Activated naive CD8-positive, alpha-beta T cell treated with anti-CD3 and anti-CD28 coated beads for 36 hours (primary cell): ENCODE data around the gene KAT7. TPM values are rescaled to one million over a fixed set of nuclear protein-coding genes. Genes with fewer than 3 reads are reported as not detected.

Source experiments
- DNase-seq: peaks from one replicate; pipeline ENCODE4 v3.0.0; 2021
- H3K27ac Mint-ChIP-seq: one replicate; pipeline ENCODE4 v1.8.0; 2022; ENCODE audit warnings: mild to moderate bottlenecking, moderate library complexity, mixed read lengths
- H3K27me3 Mint-ChIP-seq: one replicate; pipeline ENCODE4 v1.8.0; 2022; ENCODE audit warnings: mild to moderate bottlenecking, mixed read lengths
- H3K36me3 Mint-ChIP-seq: one replicate; pipeline ENCODE4 v1.8.0; 2021; ENCODE audit warnings: mild to moderate bottlenecking, mixed read lengths
- H3K4me1 Mint-ChIP-seq: one replicate; pipeline ENCODE4 v1.8.0; 2021; ENCODE audit warnings: mixed read lengths
- H3K4me3 Mint-ChIP-seq: one replicate; pipeline ENCODE4 v1.8.0; 2022; ENCODE audit warnings: mild to moderate bottlenecking, moderate library complexity, mixed read lengths
- H3K9me3 Mint-ChIP-seq: one replicate; pipeline ENCODE4 v1.8.0; 2022; ENCODE audit warnings: mixed read lengths
- total RNA-seq, 2 experiments: library from RNA; stranded (reverse); gene quantifications; one replicate each; pipeline ENCODE4 v1.2.3, GENCODE V29; 2021

The KAT7 gene
- total RNA-seq, 2 experiments from 2014 or later: 65.9 to 67.2 TPM

GRCh38 chr17:49854126-49854525, 65.6 kb downstream of the KAT7 start:
- Mint-ChIP-seq H3K9me3 (no peaks in the 10 kb centered on the region), H3K27me3 (no peaks in the 10 kb centered on the region), H3K27ac (no peak overlapping the region), H3K4me1 (peaks cover 12% of the 10 kb centered on the region), H3K36me3 (no peaks in the 10 kb centered on the region), H3K4me3 (no peak overlapping the region)
- no peak for DNase-seq

DNA sequence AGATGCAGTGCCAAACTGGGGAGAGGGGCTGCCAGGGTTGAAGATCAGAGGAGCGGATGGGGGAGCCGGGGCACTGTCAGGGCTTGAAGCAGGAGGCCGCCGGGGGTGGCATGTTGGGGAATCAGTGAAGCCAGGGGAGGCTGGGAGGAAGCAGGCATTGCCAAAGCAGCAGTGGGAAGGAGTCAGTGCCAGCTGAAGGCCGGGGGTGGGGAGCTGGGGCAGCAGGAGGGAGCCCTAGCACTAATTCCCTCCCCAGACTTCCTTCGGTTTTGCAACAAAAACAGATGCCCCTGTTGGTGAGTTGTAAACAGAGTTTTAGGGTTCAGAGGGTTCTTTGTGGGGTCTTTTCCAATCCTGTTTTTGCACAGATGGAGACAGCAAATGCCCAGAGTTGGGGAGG, 70.3 kb downstream of the KAT7 start:
- Mint-ChIP-seq H3K4me1 (peaks cover 2% of the 10 kb centered on the region), H3K36me3 (no peaks in the 10 kb centered on the region), H3K9me3 (no peaks in the 10 kb centered on the region), H3K27ac (no peak overlapping the region), H3K4me3 (no peak overlapping the region), H3K27me3 (peaks cover 3% of the 10 kb centered on the region)
- no peak for DNase-seq

GRCh38 chr17:49859991-49860953, 71.8 kb downstream of the KAT7 start:
- Mint-ChIP-seq H3K27me3 (peaks cover 3% of the 10 kb centered on the region), H3K9me3 (no peaks in the 10 kb centered on the region), H3K4me3 (no peak overlapping the region), H3K4me1 (peaks cover 2% of the 10 kb centered on the region), H3K36me3 (no peaks in the 10 kb centered on the region), H3K27ac (no peak overlapping the region)
- no peak for DNase-seq

DNA sequence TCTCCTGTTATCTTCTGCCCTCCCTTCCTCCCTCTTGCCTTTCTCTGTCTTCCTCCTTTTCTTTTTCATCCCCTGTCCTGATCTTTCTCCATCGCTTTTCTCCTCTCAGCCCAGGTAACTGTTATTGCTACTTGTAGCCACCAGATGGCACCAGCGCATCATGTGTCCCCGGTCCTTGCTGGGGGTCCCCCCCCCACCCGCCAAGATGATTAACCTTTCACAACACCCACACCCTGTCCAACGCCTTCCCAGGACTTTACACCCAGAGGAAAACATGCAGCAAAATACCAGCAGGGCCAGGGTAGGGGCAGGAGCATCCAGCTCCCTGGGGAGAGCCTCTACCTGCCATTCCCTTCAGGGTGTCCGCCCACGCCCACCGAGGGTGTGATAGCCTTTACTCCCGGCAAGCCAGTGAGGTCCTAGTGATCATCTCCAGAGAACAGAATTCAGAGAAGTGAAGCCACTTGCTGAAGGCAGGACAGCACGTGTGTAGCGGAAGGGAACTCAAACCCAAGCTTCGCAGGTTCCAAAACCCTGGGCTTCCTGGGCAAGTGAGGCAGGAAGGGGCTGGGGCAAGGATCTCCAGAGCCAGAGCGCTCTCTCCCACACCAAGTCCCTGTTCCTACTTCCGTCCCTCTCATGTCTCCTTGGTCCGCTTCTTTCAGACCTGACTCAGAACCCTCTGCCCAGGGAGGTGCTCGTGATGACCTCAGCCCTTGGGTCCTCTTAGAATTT, 72.8 kb downstream of the KAT7 start:
- peaks cover 3% of the 10 kb centered on the region for H3K27me3 Mint-ChIP-seq
- H3K27ac Mint-ChIP-seq: no peak overlapping the region
- H3K4me3 Mint-ChIP-seq: no peak overlapping the region
- no peaks in the 10 kb centered on the region for H3K9me3 Mint-ChIP-seq
- H3K36me3 Mint-ChIP-seq: no peaks in the 10 kb centered on the region
- peaks cover 2% of the 10 kb centered on the region for H3K4me1 Mint-ChIP-seq
- peak; percentile 30 for DNase-seq

DNA sequence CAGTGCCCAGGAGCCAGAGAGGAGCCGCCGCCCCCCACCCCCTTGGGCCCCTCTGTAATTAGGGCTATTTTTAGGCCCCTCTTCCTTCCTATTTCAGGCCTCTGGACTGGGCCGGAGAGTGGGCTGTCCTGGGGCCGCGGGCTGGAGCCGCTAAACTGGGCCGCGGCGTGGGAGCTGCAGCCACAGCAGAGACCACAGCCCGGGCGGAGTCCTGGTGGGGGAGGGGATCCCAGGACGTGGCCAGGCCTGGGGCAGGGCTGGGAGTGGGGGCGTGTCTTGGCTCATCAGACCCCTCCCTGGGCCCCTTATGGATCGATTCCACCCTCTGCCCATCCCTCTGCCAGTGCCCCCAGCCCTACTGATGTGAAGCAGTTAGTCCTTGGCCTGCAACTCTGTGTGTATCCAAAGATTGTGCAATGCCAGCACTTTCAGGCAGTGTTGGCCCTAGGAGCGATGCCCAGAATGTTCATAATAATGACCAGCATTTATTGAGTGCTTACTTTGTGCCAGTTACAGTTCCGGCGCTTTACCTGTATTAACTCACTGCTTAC, 74.4 kb downstream of the KAT7 start:
- Mint-ChIP-seq H3K4me1 (peaks cover 2% of the 10 kb centered on the region), H3K27ac (no peak overlapping the region), H3K9me3 (no peaks in the 10 kb centered on the region), H3K4me3 (no peak overlapping the region), H3K36me3 (no peaks in the 10 kb centered on the region), H3K27me3 (peaks cover 3% of the 10 kb centered on the region)
- DNase-seq: no peak

GRCh38 chr17:49866019-49866380, 77.5 kb downstream of the KAT7 start:
- Mint-ChIP-seq H3K4me1 (peaks cover under 1% of the 10 kb centered on the region), H3K27ac (no peak overlapping the region), H3K36me3 (no peaks in the 10 kb centered on the region), H3K27me3 (peaks cover 3% of the 10 kb centered on the region), H3K9me3 (no peaks in the 10 kb centered on the region), H3K4me3 (no peak overlapping the region)
- no peak for DNase-seq

GRCh38 chr17:49866882-49867413, 78.5 kb downstream of the KAT7 start:
- Mint-ChIP-seq H3K4me1 (peaks cover 1% of the 10 kb centered on the region), H3K27me3 (no peaks in the 10 kb centered on the region), H3K9me3 (no peaks in the 10 kb centered on the region), H3K4me3 (no peak overlapping the region), H3K36me3 (no peaks in the 10 kb centered on the region), H3K27ac (no peak overlapping the region)
- DNase-seq: no peak

DNA sequence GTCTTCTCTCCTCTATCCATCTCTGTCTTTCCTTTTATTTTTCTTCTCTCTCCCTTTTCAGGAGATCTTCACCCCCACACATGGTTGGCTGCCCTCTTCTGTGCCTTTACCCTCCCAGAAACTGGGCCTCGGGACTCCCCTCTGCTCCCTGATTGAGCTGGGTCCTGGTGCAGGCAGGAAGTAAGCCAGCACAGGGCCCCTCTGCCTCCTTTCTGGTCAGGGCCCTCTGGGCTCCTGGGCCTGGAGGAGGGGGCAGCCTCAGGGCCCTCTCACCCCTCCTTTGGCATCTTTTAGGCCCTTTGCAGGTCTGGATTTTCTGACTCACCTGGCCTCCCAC, 80.5 kb downstream of the KAT7 start:
- no peaks in the 10 kb centered on the region for H3K36me3 Mint-ChIP-seq
- no peak for DNase-seq
- H3K27me3 Mint-ChIP-seq: no peaks in the 10 kb centered on the region
- peaks cover 16% of the 10 kb centered on the region for H3K4me1 Mint-ChIP-seq
- H3K9me3 Mint-ChIP-seq: no peaks in the 10 kb centered on the region
- no peak overlapping the region for H3K4me3 Mint-ChIP-seq
- H3K27ac Mint-ChIP-seq: no peak overlapping the region

- Mint-ChIP-seq H3K27me3 (no peaks in the 10 kb centered on the region), H3K4me3 (no peak overlapping the region), H3K9me3 (no peaks in the 10 kb centered on the region)
These were observed 81.8 kb downstream of the KAT7 start for GRCh38 chr17:49870298-49870697.

DNA sequence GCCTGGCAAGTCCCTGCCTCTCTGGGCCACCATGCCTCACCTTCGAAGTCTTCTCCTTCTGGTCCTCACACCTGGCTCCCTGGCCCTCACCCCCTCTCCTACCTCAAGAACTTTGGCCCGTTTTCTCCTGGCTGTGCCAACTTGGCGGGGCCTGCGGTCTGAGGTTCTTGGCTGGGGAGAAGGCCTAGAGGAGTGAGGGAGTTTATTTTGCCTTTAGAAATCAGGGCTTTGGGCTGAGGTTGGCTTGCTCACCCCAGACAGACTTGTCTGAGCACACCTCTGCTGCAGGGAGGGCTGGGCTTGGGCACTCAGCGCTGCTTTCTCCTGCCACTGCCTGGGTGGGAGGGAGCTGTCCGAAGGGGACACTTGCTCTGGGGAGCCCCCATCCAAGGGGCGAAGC, 82.7 kb downstream of the KAT7 start:
- no peak overlapping the region for H3K27ac Mint-ChIP-seq
- H3K4me1 Mint-ChIP-seq: peaks cover 16% of the 10 kb centered on the region
- no peaks in the 10 kb centered on the region for H3K27me3 Mint-ChIP-seq
- H3K4me3 Mint-ChIP-seq: no peak overlapping the region
- no peaks in the 10 kb centered on the region for H3K9me3 Mint-ChIP-seq
- no peaks in the 10 kb centered on the region for H3K36me3 Mint-ChIP-seq
- DNase-seq: no peak

More at GRCh38 chr17:49870298-49870697, 81.8 kb downstream of the KAT7 start:
- DNase-seq: no peak
- Mint-ChIP-seq H3K27ac (no peak overlapping the region), H3K4me1 (peaks cover 16% of the 10 kb centered on the region), H3K36me3 (no peaks in the 10 kb centered on the region)

GRCh38 chr17:49872754-49873377, 84.4 kb downstream of the KAT7 start:
- no peaks in the 10 kb centered on the region for H3K9me3 Mint-ChIP-seq
- H3K36me3 Mint-ChIP-seq: no peaks in the 10 kb centered on the region
- H3K27me3 Mint-ChIP-seq: peaks cover 4% of the 10 kb centered on the region
- peak; percentile 18 for DNase-seq
- H3K4me1 Mint-ChIP-seq: peaks cover 16% of the 10 kb centered on the region
- no peak overlapping the region for H3K4me3 Mint-ChIP-seq
- H3K27ac Mint-ChIP-seq: no peak overlapping the region

DNA sequence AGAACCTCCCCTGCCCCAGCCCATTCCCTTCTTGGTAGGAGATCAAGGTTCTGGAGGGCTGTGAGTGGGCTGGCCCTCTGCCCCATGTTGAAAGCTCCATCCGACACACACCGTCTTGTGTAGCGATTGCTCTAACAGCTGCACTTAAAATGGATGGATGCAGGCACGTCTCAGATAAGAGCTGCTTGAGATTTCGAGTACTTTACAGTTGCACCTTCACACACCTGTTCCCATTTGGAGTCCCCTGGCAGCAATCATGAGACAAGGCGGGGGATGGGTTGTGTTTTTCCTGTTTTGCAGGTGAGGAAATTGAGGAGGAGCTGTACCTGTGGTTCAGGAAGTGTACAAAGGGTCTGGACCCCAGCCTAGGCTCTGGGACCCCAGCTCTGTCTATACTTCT, 85.0 kb downstream of the KAT7 start:
- H3K27ac Mint-ChIP-seq: no peak overlapping the region
- peaks cover 8% of the 10 kb centered on the region for H3K27me3 Mint-ChIP-seq
- no peaks in the 10 kb centered on the region for H3K36me3 Mint-ChIP-seq
- no peak overlapping the region for H3K4me3 Mint-ChIP-seq
- DNase-seq: no peak
- H3K9me3 Mint-ChIP-seq: no peaks in the 10 kb centered on the region
- peaks cover 16% of the 10 kb centered on the region for H3K4me1 Mint-ChIP-seq

DNA sequence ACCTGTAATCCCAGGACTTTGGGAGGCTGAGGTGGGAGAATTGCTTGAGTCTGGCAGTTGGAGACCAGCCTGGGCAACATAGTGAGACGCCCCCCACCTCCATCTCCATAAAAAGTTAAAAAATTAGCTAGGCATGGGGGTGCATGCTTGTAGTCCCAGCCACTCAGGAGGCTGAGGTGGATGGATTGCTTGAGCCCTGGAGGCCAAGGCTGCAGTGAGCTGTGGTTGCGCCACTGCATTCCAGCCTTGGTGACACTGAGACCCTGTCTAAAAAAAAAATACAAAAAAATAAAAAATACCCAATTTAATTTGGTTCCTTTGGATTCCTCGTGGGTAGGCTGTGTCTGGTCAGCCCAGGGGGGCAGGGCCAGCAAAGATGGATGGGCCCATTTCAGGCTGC, 85.4 kb downstream of the KAT7 start:
- Mint-ChIP-seq H3K9me3 (no peaks in the 10 kb centered on the region), H3K27ac (no peak overlapping the region), H3K36me3 (no peaks in the 10 kb centered on the region), H3K4me3 (no peak overlapping the region), H3K4me1 (peaks cover 16% of the 10 kb centered on the region), H3K27me3 (peaks cover 10% of the 10 kb centered on the region)
- DNase-seq: no peak

DNA sequence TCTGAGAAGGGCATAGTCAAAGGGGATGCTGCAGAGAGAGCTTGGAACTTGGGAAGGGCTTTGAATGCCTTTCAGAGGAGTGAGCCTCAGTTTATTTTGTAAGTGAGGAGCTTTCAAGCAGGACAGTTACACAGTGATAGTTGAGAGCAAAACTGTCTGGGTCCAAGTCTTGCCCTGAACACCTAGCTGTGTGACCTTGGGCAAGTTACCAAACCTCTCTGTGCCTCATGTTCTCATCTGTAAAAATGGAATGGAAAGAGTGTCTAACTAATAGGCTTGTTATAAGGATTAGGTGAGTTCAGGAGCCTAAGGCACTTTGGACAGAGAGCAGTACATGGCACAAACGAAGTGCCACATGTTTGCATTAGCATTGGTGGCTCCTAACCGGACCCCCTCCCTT, 86.4 kb downstream of the KAT7 start:
- no peak for DNase-seq
- Mint-ChIP-seq H3K27ac (no peak overlapping the region), H3K9me3 (no peaks in the 10 kb centered on the region), H3K4me3 (no peak overlapping the region), H3K4me1 (peaks cover 16% of the 10 kb centered on the region), H3K36me3 (no peaks in the 10 kb centered on the region), H3K27me3 (peaks cover 20% of the 10 kb centered on the region)

DNA sequence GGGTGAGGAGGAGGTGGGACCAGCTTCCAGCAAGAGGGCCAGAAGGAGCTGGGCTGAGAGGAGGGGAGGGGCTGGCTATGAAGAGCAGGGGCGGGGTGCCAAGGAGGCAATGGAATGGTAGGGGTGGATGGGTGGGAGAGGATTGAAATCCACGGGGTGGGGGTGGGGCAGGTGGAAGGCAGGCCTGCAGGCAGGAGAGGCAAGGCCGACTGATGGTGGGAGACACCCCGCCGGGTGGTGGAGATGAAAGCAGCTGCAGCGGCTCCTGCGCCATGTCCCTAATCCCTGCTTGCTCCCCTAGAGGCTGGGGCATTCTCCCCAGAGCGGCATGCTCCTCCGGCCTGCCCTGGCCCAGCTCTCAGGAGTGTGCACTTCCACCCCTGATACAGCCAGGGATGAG, 87.2 kb downstream of the KAT7 start:
- DNase-seq: no peak
- H3K4me1 Mint-ChIP-seq: peaks cover 20% of the 10 kb centered on the region
- H3K4me3 Mint-ChIP-seq: no peak overlapping the region
- peaks cover 27% of the 10 kb centered on the region for H3K27me3 Mint-ChIP-seq
- H3K9me3 Mint-ChIP-seq: no peaks in the 10 kb centered on the region
- no peaks in the 10 kb centered on the region for H3K36me3 Mint-ChIP-seq
- H3K27ac Mint-ChIP-seq: no peak overlapping the region
